SIG-M5 treated with dmso at 0.1 percent for 504 hours (cell line): ENCODE results near the gene ENOPH1.
A peak's percentile ranks its signal among the peaks of the same experiment; 100 is the strongest.
"Not testable (repeated sequence)": the region's sequence is repeated elsewhere in the genome, so short reads cannot be mapped to it uniquely, and the experiment has no call there.

ENCODE experiments used
- DNase-seq: peaks from one replicate; lab custom pipeline; 2025; ENCODE audit not compliant: unreplicated experiment; lab: John Stamatoyannopoulos, UW

ENOPH1 gene

GRCh38 chr4:82467471-82467870 lies 37.1 kb downstream of the ENOPH1 start:
- DNase-seq = no peak

GRCh38 chr4:82469791-82470345 lies 39.5 kb downstream of the ENOPH1 start:
- DNase-seq = no peak

GRCh38 chr4:82473080-82473479 lies 42.7 kb downstream of the ENOPH1 start:
- DNase-seq = not testable (repeated sequence)

GRCh38 chr4:82473621-82474164 lies 43.3 kb downstream of the ENOPH1 start:
- DNase-seq = no peak

- not testable (repeated sequence) for DNase-seq
Measured at GRCh38 chr4:82475931-82476330, 45.5 kb downstream of the ENOPH1 start.

- not testable (repeated sequence) for DNase-seq
Measured at GRCh38 chr4:82477469-82477868, 47.1 kb downstream of the ENOPH1 start.

GRCh38 chr4:82479562-82479961 lies 49.2 kb downstream of the ENOPH1 start:
- no peak for DNase-seq

GRCh38 chr4:82480771-82481505 lies 50.5 kb downstream of the ENOPH1 start:
- no peak for DNase-seq

- DNase-seq = no peak
Measured at GRCh38 chr4:82481506-82481840, 51.1 kb downstream of the ENOPH1 start.

GRCh38 chr4:82482387-82482786 lies 52.0 kb downstream of the ENOPH1 start:
- no peak for DNase-seq

- DNase-seq = no peak
Measured at GRCh38 chr4:82484996-82485783, 54.8 kb downstream of the ENOPH1 start.

- no peak for DNase-seq
Measured at GRCh38 chr4:82489076-82489475, 58.7 kb downstream of the ENOPH1 start.

GRCh38 chr4:82489987-82490386 lies 59.6 kb downstream of the ENOPH1 start:
- no peak for DNase-seq

GRCh38 chr4:82491251-82491960 lies 61.0 kb downstream of the ENOPH1 start:
- DNase-seq = no peak

GRCh38 chr4:82493721-82494425 lies 63.5 kb downstream of the ENOPH1 start:
- peak; percentile 27 for DNase-seq

GRCh38 chr4:82495666-82496065 lies 65.3 kb downstream of the ENOPH1 start:
- DNase-seq = no peak

GRCh38 chr4:82496349-82496748 lies 66.0 kb downstream of the ENOPH1 start:
- DNase-seq = no peak

- no peak for DNase-seq
Measured at GRCh38 chr4:82499738-82500434, 69.5 kb downstream of the ENOPH1 start.

- no peak for DNase-seq
Measured at GRCh38 chr4:82500435-82501153, 70.2 kb downstream of the ENOPH1 start.

- DNase-seq = no peak
Measured at GRCh38 chr4:82501154-82501442, 70.7 kb downstream of the ENOPH1 start.
